HEK293 (cell line): ENCODE results near the gene SIX3.

Experiments used
- CTCF ChIA-PET: fragments of 350-600 bp; formaldehyde crosslinking; extraction: SDS; loops from one replicate; lab custom pipeline; 2021; ENCODE audit warnings: antibody characterized with exemption; lab: Yijun Ruan, JAX
- POLR2A ChIA-PET: fragments of 300-600 bp; formaldehyde crosslinking; extraction: SDS; loops from one replicate; lab custom pipeline; 2020; ENCODE audit warnings: antibody characterized with exemption, inconsistent platforms; lab: Yijun Ruan, JAX
- H3K27ac ChIP-seq: fragments of 200-500 bp; sonication (Bioruptor generic); 2 replicates; pipeline ENCODE4 v1.5.1; 2014; ENCODE audit warnings: low read depth, low read length, control low read depth, inconsistent platforms; ENCODE audit errors: extremely low read depth
- H3K36me3 ChIP-seq, 2 experiments: fragments of 200-500 bp in 1 of 2; sonication (Bioruptor generic) in 1 of 2; 1 replicate in 1 of 2; 2 replicates in 1 of 2; pipeline ENCODE4 v1.5.1; 2014 to 2017; ENCODE audit warnings: inconsistent platforms in 2 of 2, low read length in 2 of 2; ENCODE audit not compliant: control insufficient read depth in 2 of 2, insufficient read depth in 1 of 2
- H3K4me1 ChIP-seq: fragments of 200-500 bp; sonication (Bioruptor generic); 2 replicates; pipeline ENCODE4 v1.5.1; 2014; ENCODE audit warnings: mild to moderate bottlenecking, low read length, inconsistent platforms; ENCODE audit not compliant: control insufficient read depth, insufficient read depth
- H3K4me3 ChIP-seq: 2 replicates; pipeline ENCODE4 v1.5.1; 2011; ENCODE audit warnings: low read depth, mild to moderate bottlenecking, control low read depth, low read length, moderate library complexity
- H3K9me3 ChIP-seq: fragments of 200-500 bp; sonication (Bioruptor generic); 2 replicates; pipeline ENCODE4 v1.5.1; 2014; ENCODE audit warnings: low read depth, low read length, inconsistent platforms; ENCODE audit not compliant: control insufficient read depth, insufficient read depth
- OVOL3 ChIP-seq: fragments of 450-650 bp; formaldehyde crosslinking; IDR thresholded peaks from 2 replicates; pipeline ENCODE4 v1.5.1; 2016; ENCODE audit warnings: missing biosample characterization, missing genetic modification characterization
- PRDM4 ChIP-seq: fragments of 450-650 bp; formaldehyde crosslinking; IDR thresholded peaks from 2 replicates; pipeline ENCODE4 v1.5.1; 2017; ENCODE audit warnings: missing biosample characterization, missing genetic modification characterization
- YY2 ChIP-seq: fragments of 450-650 bp; formaldehyde crosslinking; IDR thresholded peaks from 2 replicates; pipeline ENCODE4 v1.5.1; 2016; ENCODE audit warnings: missing biosample characterization, missing genetic modification characterization
- ZBTB49 ChIP-seq: fragments of 450-650 bp; formaldehyde crosslinking; IDR thresholded peaks from 2 replicates; pipeline ENCODE4 v1.5.1; 2016; ENCODE audit warnings: missing biosample characterization, missing genetic modification characterization, low read depth
- ZFP69B ChIP-seq: fragments of 450-650 bp; formaldehyde crosslinking; IDR thresholded peaks from 2 replicates; pipeline ENCODE4 v1.5.1; 2016; ENCODE audit warnings: missing biosample characterization, missing genetic modification characterization
- ZNF157 ChIP-seq: fragments of 450-650 bp; formaldehyde crosslinking; IDR thresholded peaks from 2 replicates; pipeline ENCODE4 v1.5.1; 2016; ENCODE audit warnings: missing biosample characterization, missing genetic modification characterization
- ZNF169 ChIP-seq: fragments of 450-650 bp; formaldehyde crosslinking; IDR thresholded peaks from 2 replicates; pipeline ENCODE4 v1.5.1; 2016; ENCODE audit warnings: missing biosample characterization, missing genetic modification characterization
- ZNF19 ChIP-seq: fragments of 450-650 bp; formaldehyde crosslinking; IDR thresholded peaks from 2 replicates; pipeline ENCODE4; 2016; ENCODE audit warnings: missing biosample characterization, missing genetic modification characterization, low read depth
- ZNF423 ChIP-seq: fragments of 450-650 bp; formaldehyde crosslinking; IDR thresholded peaks from 2 replicates; pipeline ENCODE4 v1.5.1; 2016; ENCODE audit warnings: missing biosample characterization, missing genetic modification characterization
- ZNF488 ChIP-seq: fragments of 450-650 bp; formaldehyde crosslinking; IDR thresholded peaks from 2 replicates; pipeline ENCODE4 v1.5.1; 2016; ENCODE audit warnings: missing biosample characterization, missing genetic modification characterization
- ZNF596 ChIP-seq: fragments of 450-650 bp; IDR thresholded peaks from 2 replicates; pipeline ENCODE4 v1.5.0; 2018; ENCODE audit warnings: missing biosample characterization, mild to moderate bottlenecking, missing genetic modification characterization, moderate library complexity
- ZNF670 ChIP-seq: fragments of 450-650 bp; formaldehyde crosslinking; IDR thresholded peaks from 2 replicates; pipeline ENCODE4 v1.5.1; 2016; ENCODE audit warnings: missing biosample characterization, missing genetic modification characterization, low read depth
- ZNF747 ChIP-seq: fragments of 450-650 bp; formaldehyde crosslinking; IDR thresholded peaks from 2 replicates; pipeline ENCODE4 v1.5.1; 2016; ENCODE audit warnings: missing biosample characterization, missing genetic modification characterization
- TF ChIP-seq, protein P1 (sequence below): fragments of 450-650 bp; formaldehyde crosslinking; conservative IDR thresholded peaks from 2 replicates; pipeline ENCODE4 v1.5.1; 2016; ENCODE audit warnings: low read depth, missing biosample characterization, missing genetic modification characterization
- TF ChIP-seq, protein P2 (sequence below): fragments of 450-650 bp; formaldehyde crosslinking; IDR thresholded peaks from 2 replicates; pipeline ENCODE4 v1.5.1; 2016; ENCODE audit warnings: missing biosample characterization, missing genetic modification characterization

Gene SIX3

GRCh38 chr2:44916291-44916690 is 25.2 kb upstream of the SIX3 start:
- CTCF ChIA-PET, result interaction anchor here (1.4 kb wide), 1 partner anchor 39 kb away, joined by 3 read pairs; no protein-coding TSS in a partner anchor
- no peak for TF ChIP-seq ZBTB49 (tag by site-specific recombination)
- TF ChIP-seq ZNF423 (tag by site-specific recombination), result no peak
- TF ChIP-seq, protein P1, sequence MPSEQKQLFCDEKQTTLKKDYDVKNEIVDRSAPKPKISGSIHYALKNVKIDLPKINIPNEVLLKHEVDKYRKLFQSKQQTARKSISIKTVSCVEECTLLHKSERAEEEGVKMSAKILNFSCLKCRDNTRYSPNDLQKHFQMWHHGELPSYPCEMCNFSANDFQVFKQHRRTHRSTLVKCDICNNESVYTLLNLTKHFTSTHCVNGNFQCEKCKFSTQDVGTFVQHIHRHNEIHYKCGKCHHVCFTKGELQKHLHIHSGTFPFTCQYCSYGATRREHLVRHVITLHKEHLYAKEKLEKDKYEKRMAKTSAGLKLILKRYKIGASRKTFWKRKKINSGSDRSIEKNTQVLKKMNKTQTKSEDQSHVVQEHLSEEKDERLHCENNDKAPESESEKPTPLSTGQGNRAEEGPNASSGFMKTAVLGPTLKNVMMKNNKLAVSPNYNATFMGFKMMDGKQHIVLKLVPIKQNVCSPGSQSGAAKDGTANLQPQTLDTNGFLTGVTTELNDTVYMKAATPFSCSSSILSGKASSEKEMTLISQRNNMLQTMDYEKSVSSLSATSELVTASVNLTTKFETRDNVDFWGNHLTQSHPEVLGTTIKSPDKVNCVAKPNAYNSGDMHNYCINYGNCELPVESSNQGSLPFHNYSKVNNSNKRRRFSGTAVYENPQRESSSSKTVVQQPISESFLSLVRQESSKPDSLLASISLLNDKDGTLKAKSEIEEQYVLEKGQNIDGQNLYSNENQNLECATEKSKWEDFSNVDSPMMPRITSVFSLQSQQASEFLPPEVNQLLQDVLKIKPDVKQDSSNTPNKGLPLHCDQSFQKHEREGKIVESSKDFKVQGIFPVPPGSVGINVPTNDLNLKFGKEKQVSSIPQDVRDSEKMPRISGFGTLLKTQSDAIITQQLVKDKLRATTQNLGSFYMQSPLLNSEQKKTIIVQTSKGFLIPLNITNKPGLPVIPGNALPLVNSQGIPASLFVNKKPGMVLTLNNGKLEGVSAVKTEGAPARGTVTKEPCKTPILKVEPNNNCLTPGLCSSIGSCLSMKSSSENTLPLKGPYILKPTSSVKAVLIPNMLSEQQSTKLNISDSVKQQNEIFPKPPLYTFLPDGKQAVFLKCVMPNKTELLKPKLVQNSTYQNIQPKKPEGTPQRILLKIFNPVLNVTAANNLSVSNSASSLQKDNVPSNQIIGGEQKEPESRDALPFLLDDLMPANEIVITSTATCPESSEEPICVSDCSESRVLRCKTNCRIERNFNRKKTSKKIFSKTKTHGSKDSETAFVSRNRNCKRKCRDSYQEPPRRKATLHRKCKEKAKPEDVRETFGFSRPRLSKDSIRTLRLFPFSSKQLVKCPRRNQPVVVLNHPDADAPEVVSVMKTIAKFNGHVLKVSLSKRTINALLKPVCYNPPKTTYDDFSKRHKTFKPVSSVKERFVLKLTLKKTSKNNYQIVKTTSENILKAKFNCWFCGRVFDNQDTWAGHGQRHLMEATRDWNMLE (tag by site-specific recombination), result no peak
- TF ChIP-seq ZNF596, result no peak
- TF ChIP-seq OVOL3 (tag by site-specific recombination), result no peak
- TF ChIP-seq ZNF488, result no peak
- no peak for TF ChIP-seq PRDM4 (tag by site-specific recombination)
- no peak for TF ChIP-seq ZNF747 (tag by site-specific recombination)
- no peak for TF ChIP-seq ZNF670 (tag by site-specific recombination)
- no peak for TF ChIP-seq ZNF19 (tag by site-specific recombination)
- no peak for TF ChIP-seq ZNF157 (tag by site-specific recombination)
- no peak for TF ChIP-seq YY2
- Histone ChIP-seq H3K4me3 (no peak overlapping the region), H3K4me1 (no peaks in the 10 kb centered on the region), H3K9me3 (no peaks in the 10 kb centered on the region), H3K27ac (no peak overlapping the region), H3K36me3 (no peaks in the 10 kb centered on the region)
- POLR2A ChIA-PET, result no interaction called here

DNA sequence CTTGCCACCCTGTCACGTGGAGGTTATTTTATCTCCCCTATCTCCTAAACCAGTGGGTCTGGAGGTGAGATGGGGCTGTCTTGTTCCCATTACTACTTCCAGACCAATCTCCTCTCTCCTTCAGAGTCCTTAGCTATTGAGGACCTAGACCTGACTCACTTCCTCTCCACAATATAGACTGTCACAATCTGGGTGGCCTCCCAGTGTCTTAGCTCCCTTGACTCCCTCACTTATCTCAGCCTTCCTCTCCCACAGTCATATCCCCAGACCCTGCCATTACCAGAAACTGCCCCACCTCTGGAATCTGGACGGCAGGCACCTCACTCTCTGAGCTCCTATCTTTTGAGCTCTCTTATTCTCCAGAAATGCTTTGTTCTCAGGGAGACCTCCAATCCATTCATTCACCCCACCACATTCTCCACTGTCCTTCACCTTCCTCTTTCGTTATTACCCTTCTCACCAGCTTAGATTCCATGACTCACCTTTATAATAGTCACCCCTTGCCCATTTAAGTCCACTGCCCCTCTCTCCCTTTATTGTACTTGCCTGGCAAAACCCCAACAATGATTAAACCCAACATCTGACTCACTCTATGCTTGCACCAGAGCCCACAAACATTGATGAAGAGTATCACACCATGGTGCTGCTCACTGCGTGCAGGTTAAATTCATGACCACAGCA is 23.3 kb upstream of the SIX3 start:
- H3K4me3 ChIP-seq, result no peak overlapping the region
- CTCF ChIA-PET, result no interaction called here
- H3K9me3 ChIP-seq, result no peaks in the 10 kb centered on the region
- no peak overlapping the region for H3K27ac ChIP-seq
- TF ChIP-seq, protein P2, sequence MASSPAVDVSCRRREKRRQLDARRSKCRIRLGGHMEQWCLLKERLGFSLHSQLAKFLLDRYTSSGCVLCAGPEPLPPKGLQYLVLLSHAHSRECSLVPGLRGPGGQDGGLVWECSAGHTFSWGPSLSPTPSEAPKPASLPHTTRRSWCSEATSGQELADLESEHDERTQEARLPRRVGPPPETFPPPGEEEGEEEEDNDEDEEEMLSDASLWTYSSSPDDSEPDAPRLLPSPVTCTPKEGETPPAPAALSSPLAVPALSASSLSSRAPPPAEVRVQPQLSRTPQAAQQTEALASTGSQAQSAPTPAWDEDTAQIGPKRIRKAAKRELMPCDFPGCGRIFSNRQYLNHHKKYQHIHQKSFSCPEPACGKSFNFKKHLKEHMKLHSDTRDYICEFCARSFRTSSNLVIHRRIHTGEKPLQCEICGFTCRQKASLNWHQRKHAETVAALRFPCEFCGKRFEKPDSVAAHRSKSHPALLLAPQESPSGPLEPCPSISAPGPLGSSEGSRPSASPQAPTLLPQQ (tag by site-specific recombination), result peak; percentile 97
- TF ChIP-seq ZNF169 (no peak), ZFP69B (tag by site-specific recombination) (peak; percentile 74; the same call in 1 of the 2 replicates)
- TF ChIP-seq, all 188 proteins: peak for 2
- no peaks in the 10 kb centered on the region for H3K4me1 ChIP-seq
- H3K36me3 ChIP-seq, result no peaks in the 10 kb centered on the region
- POLR2A ChIA-PET, result no interaction called here
